ENCODE measurements around the gene CASZ1.

DNA sequence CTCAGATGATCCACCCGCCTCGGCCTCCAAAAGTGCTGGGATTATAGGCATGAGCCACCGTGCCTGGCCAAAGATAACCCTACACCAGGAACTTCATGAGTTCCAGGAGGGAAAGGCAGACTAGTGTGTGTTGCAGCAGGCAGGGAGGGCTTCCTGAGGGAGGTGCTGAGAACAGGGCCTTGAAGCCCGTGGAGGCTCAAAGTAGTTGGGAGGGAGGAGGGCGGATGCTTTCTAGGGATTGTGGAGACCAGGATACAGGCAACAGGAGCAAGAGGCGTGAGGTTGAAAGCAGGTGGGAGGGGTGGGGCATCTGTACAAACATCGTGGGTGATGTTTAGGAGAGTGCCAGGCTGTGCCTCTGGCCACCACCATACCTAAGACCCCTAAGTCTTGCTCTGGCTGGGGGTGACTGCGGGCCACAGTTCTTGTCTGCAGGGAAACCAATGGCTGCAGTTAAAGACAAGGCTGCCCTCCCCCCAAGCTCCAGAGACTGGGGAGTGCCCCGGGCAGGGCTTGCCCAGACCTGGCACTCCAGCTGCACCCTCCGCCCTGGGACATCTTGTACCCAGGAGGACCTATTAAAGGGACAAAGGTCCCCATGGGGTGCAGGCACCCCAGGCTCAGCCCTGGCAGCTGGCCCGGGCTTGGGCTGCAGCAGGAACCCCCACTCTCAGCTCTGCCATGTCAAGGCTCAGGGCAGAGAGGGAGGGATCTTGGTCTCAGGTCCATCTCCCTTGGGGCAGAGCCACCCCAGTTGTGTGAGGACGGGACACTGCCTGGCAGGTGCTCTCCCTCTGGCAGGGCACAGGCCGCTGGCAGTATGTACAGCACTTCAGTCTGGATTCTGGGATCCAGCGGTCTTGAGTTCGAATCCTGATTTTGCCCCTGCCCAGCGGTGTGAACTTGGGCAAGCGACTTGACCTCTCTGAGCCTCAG is 22.1 kb upstream of the CASZ1 start:
- TF ChIP-seq, protein P1, sequence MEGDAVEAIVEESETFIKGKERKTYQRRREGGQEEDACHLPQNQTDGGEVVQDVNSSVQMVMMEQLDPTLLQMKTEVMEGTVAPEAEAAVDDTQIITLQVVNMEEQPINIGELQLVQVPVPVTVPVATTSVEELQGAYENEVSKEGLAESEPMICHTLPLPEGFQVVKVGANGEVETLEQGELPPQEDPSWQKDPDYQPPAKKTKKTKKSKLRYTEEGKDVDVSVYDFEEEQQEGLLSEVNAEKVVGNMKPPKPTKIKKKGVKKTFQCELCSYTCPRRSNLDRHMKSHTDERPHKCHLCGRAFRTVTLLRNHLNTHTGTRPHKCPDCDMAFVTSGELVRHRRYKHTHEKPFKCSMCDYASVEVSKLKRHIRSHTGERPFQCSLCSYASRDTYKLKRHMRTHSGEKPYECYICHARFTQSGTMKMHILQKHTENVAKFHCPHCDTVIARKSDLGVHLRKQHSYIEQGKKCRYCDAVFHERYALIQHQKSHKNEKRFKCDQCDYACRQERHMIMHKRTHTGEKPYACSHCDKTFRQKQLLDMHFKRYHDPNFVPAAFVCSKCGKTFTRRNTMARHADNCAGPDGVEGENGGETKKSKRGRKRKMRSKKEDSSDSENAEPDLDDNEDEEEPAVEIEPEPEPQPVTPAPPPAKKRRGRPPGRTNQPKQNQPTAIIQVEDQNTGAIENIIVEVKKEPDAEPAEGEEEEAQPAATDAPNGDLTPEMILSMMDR (IDR thresholded peaks at IDR 0.05), result no peak
- TF ChIP-seq POLR2A (IDR thresholded peaks at IDR 0.05) (no peak), EP300 (IDR thresholded peaks at IDR 0.05) (no peak), POLR2AphosphoS5 (IDR thresholded peaks at IDR 0.05) (peak in 2 of 3 donors; percentile 34 to 95)
